Activated T-helper 2 cell treated with anti-CD3 and anti-CD28 coated beads, Interferon-gamma antibody, Interleukin-2, Interleukin-4, amounts not matched to agents 10 μg/mL and 5 μg/mL and 100 μg/mL, durations not matched to agents 14 hours and 24 hours and 36 hours (primary cell): ENCODE data around the gene EXOC6B. TPM values are rescaled to one million over a fixed set of nuclear protein-coding genes. Genes with fewer than 3 reads are reported as not detected.

Experiments used
- DNase-seq: peaks from one replicate; pipeline ENCODE4 v3.0.0; 2021; ENCODE audit warnings: low spot score
- H3K27ac Mint-ChIP-seq: one replicate; pipeline ENCODE4 v1.8.0; 2021; ENCODE audit warnings: mixed read lengths
- H3K27me3 Mint-ChIP-seq: one replicate; pipeline ENCODE4 v1.8.0; 2021; ENCODE audit warnings: low read depth, mixed read lengths
- H3K36me3 Mint-ChIP-seq: one replicate; pipeline ENCODE4 v1.8.0; 2021; ENCODE audit warnings: low read depth, mixed read lengths
- H3K4me1 Mint-ChIP-seq: one replicate; pipeline ENCODE4 v1.8.0; 2021; ENCODE audit warnings: low read depth, mixed read lengths
- H3K4me3 Mint-ChIP-seq: one replicate; pipeline ENCODE4 v1.8.0; 2021; ENCODE audit warnings: low read depth, mild to moderate bottlenecking, moderate library complexity, mixed read lengths
- H3K9me3 Mint-ChIP-seq: one replicate; pipeline ENCODE4 v1.8.0; 2021; ENCODE audit warnings: mixed read lengths
- intact Hi-C: fragments of 100-400 bp; cut with micrococcal nuclease; formaldehyde crosslinking; loops from one replicate; pipeline ENCODE4 v1.15.1; 2023
- total RNA-seq: library from RNA; stranded (reverse); gene quantifications from 2 replicates; pipeline ENCODE4 v1.2.3, GENCODE V29; 2022

Gene EXOC6B
- total RNA-seq, 1 donor from 2014 or later, result 9.4 TPM

DNA sequence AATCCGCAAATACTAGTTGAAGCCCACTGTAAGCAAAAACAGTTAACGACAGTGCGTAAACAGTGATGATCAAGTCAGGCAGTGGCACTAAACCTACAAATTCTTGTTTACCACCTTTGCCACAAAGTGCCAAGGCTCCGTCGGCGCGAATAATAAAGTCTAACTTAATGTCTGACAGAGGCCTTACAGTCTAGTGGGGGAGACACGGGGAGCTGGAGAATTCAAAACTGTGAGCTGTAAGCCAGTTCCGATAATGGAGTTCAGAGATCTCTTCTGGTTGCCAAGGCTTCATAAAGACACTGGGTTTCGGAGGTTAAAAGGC, 284 bp upstream of the EXOC6B start:
- intact Hi-C loops, result no loop called here

DNA sequence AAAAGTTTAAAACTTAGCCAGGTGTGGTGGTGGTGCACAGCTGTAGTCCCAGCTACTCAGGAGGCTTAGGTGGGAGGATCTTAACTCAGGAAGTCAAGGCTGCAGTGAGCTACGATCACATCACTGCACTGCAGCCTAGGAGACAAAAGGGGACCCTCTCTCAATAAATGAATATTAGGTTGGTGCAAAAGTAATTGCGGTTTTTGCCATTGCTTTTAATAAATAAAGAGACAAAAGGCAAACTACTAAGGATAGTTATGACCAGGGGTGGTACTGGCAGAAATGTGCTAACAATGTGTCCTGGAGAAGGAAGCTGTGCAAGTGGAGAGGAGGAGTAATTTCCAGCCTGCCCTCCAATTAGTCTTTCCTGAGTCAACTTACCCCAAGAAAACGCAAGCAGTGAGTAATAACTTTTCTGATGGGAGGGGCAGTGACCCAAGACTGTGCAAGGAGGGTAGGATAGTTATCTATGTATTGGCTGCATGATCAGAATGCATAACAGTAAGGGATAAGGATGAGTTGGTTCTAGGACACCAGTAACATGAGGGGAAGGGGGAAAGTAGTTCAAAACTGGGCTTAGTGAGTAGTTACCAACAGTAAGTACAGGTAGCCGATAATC, 1.5 kb downstream of the EXOC6B start:
- no peaks in the 10 kb centered on the region for H3K9me3 Mint-ChIP-seq
- intact Hi-C loops, result loop anchor here (2.0 kb wide), 1 partner anchor 38 kb away; no protein-coding TSS in a partner anchor
- no peak overlapping the region for H3K27ac Mint-ChIP-seq
- H3K27me3 Mint-ChIP-seq, result peaks cover 2% of the 10 kb centered on the region
- peak overlapping the region; percentile 89 for H3K4me3 Mint-ChIP-seq
- no peak for DNase-seq
- peaks cover 6% of the 10 kb centered on the region for H3K36me3 Mint-ChIP-seq
- peaks cover 34% of the 10 kb centered on the region for H3K4me1 Mint-ChIP-seq

More for the DNA sequence above, 284 bp upstream of the EXOC6B start:
- no peak for DNase-seq
- Mint-ChIP-seq H3K4me1 (peaks cover 48% of the 10 kb centered on the region), H3K27ac (peak overlapping the region; percentile 54), H3K4me3 (peak overlapping the region; percentile 87), H3K27me3 (peaks cover 5% of the 10 kb centered on the region), H3K36me3 (peaks cover 3% of the 10 kb centered on the region), H3K9me3 (no peaks in the 10 kb centered on the region)

DNA sequence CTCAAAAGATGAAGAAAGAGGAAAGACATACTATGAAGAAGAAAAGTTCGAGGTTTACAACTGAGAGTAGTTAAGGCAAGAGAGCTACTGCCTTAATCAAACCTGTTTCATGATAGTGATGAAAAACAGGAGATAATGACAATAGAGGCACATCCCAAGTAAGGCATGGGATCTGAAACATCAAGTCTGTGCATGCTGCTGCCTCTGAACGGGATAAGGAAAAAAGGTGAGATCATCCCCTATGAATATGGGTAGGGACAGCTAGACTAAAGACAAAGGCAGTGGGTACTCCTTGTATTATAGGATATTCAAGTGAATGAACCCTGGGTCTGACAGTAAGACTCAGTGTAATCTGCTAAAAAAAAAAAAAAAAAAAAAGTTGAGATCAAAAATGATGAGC, 3.0 kb downstream of the EXOC6B start:
- peaks cover 6% of the 10 kb centered on the region for H3K36me3 Mint-ChIP-seq
- intact Hi-C loops, result no loop called here

DNA sequence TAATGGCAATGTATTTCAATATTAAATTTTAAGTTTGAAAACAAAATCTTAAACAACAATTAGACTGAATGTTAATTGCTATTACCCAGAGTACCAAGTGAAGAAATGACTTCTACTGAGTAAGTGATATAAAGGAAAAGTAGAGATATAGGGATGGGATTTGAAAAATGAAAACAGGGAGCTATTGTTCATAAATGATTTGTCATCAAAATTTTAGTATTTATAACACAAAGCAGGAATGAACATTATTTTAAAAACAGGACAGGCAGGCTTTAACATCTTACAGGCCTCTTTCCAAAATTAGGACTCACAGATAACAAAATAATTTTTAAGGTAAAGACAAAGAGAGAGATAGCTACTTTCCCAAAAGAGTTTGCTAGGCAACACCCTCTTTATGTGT, 3.9 kb downstream of the EXOC6B start:
- Mint-ChIP-seq H3K9me3 (no peaks in the 10 kb centered on the region), H3K27me3 (peaks cover 5% of the 10 kb centered on the region), H3K36me3 (peaks cover 6% of the 10 kb centered on the region), H3K4me3 (no peak overlapping the region), H3K27ac (no peak overlapping the region), H3K4me1 (peaks cover 24% of the 10 kb centered on the region)
- no peak for DNase-seq
- intact Hi-C loops, result no loop called here

More for the DNA sequence above, 3.0 kb downstream of the EXOC6B start:
- H3K4me3 Mint-ChIP-seq, result no peak overlapping the region
- no peaks in the 10 kb centered on the region for H3K9me3 Mint-ChIP-seq
- H3K4me1 Mint-ChIP-seq, result peaks cover 27% of the 10 kb centered on the region
- DNase-seq, result no peak
- H3K27me3 Mint-ChIP-seq, result peaks cover 4% of the 10 kb centered on the region
- H3K27ac Mint-ChIP-seq, result no peak overlapping the region

DNA sequence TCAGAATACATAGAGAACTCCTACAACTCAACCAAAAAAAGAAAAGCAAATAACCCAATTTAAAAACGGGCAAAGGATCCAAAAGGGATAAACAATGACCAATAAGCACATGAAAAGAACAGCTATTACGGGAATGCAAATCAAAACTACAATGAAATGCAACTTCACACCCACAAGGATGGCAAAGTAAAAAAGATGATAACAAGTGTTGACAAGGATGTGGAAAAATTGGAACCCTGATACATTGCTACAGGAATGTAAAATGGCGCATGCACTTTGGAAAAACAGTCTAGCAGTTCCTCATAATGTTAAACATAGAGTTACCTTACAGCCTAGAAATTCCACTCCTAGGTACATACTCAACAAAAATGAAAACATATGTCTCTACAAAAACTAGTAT, 4.7 kb downstream of the EXOC6B start:
- intact Hi-C loops, result no loop called here

DNA sequence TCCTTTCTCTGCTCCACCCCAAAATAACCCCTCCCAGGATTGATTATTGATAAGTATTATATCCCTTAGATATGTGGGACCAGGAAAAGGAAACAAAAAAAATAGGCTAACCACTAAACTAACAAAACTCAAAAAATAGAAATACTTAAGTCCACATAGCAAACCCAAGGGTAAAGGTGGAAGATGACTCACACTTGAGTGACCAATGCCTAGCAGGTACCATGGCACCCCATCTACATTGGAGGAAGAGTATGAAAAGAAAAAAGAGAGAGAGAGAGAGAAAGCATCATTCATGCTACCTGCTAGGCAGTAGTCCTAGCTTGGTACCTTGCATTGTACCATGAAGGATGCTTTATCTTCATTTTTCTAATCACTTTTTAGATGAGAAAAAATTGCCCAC, 6.3 kb downstream of the EXOC6B start:
- Mint-ChIP-seq H3K4me1 (peaks cover 13% of the 10 kb centered on the region), H3K27me3 (peaks cover 7% of the 10 kb centered on the region), H3K36me3 (peaks cover 6% of the 10 kb centered on the region)

More for the DNA sequence above, 4.7 kb downstream of the EXOC6B start:
- peaks cover 22% of the 10 kb centered on the region for H3K4me1 Mint-ChIP-seq
- H3K9me3 Mint-ChIP-seq, result no peaks in the 10 kb centered on the region
- no peak for DNase-seq
- H3K4me3 Mint-ChIP-seq, result no peak overlapping the region
- H3K27ac Mint-ChIP-seq, result no peak overlapping the region
- peaks cover 6% of the 10 kb centered on the region for H3K36me3 Mint-ChIP-seq
- peaks cover 8% of the 10 kb centered on the region for H3K27me3 Mint-ChIP-seq

DNA sequence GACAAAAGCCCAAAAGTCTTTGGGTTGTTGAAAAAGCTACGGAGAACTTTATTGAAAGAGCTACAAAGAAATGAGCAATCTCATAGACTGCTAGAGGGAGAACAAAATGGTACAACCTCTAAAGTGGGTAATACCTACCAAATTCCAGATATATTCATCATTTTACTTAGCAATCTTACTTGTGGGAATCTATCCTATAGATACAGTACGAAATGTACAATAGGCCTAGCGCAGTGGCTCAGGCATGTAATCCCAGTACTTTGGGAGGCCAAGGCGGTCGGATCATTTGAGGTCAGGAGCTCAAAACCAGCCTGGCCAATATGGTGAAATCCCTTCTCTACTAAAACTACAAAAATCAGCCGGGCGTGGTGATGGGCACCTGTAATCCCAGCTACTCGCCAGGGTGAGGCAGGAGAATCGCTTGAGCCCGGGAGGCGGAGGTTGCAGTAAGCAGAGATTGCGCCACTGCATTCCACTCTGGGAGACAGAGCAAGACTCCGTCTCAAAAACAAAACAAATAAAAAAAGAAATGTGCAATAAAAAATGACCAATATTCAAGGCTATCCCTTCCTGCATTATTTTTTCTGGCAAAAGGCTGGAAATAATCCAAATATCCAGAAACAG, 10.1 kb downstream of the EXOC6B start:
- Mint-ChIP-seq H3K4me3 (no peak overlapping the region), H3K27me3 (peaks cover 6% of the 10 kb centered on the region), H3K4me1 (peaks cover 4% of the 10 kb centered on the region), H3K36me3 (no peaks in the 10 kb centered on the region), H3K9me3 (no peaks in the 10 kb centered on the region), H3K27ac (no peak overlapping the region)
- no peak for DNase-seq
- intact Hi-C loops, result no loop called here

More for the DNA sequence above, 6.3 kb downstream of the EXOC6B start:
- Mint-ChIP-seq H3K27ac (no peak overlapping the region), H3K4me3 (no peak overlapping the region), H3K9me3 (no peaks in the 10 kb centered on the region)
- no peak for DNase-seq
- intact Hi-C loops, result no loop called here

DNA sequence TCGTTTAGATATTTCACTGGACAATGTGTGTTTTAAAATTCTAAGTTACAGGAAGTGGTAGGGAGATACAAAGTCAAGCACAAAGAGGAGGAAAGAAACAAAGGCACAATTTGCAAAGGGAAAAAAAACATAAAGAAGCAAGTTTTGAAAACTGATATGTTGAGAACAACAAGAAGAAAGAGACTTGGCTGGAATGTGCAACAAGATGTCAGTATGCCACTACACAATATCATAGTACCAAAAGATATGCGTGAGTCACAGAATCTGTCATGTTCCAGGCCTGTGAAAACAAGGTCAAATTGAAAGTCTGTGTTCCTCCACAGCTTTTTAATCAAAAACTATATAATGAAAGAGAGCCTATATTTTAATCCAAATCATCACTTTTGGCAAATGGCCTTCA, 12.0 kb downstream of the EXOC6B start:
- no peak overlapping the region for H3K4me3 Mint-ChIP-seq
- peaks cover 4% of the 10 kb centered on the region for H3K4me1 Mint-ChIP-seq
- intact Hi-C loops, result no loop called here
- DNase-seq, result no peak
- no peak overlapping the region for H3K27ac Mint-ChIP-seq
- H3K36me3 Mint-ChIP-seq, result peaks cover 3% of the 10 kb centered on the region
- peaks cover 6% of the 10 kb centered on the region for H3K27me3 Mint-ChIP-seq
- peaks cover 12% of the 10 kb centered on the region for H3K9me3 Mint-ChIP-seq

DNA sequence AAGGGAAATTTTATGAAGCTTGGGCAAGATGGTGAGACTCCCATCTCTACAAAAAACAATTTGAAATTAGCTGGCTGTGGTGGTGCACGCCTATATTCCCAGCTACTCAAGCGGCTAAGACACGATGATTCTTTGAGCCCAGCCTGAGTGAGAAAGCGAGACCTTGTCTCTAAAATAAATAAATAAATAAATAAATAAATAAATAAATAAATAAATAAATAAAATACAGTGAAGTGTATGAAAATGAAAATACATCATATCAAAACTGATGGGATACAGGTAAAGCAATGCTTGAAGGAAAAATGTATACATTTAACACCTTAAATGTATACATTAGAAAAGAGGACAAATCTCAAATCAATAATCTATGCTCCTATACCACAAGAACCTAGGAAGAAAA, 15.7 kb downstream of the EXOC6B start:
- no peak for DNase-seq
- Mint-ChIP-seq H3K4me3 (no peak overlapping the region), H3K27me3 (no peaks in the 10 kb centered on the region), H3K27ac (no peak overlapping the region), H3K36me3 (peaks cover 11% of the 10 kb centered on the region), H3K9me3 (peaks cover 24% of the 10 kb centered on the region), H3K4me1 (peaks cover 6% of the 10 kb centered on the region)
- intact Hi-C loops, result no loop called here

DNA sequence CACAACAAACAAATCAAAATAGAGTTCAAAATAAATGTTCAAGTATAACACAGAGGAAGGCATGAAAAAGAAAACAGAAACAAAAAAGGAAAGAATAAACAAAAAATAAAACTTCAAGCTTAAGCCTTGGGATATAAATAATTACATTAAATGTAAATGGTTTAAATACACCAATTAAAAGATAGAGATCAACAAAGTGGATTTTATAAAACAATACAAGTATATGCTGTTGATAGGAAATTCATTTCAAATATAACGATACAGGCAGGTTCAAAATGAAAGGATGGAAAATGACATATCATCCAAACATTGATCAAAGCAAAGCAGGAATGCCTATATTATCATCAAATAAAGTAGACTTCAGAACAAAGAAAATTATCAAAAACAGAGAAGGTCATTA, 16.7 kb downstream of the EXOC6B start:
- H3K4me3 Mint-ChIP-seq, result no peak overlapping the region
- H3K9me3 Mint-ChIP-seq, result peaks cover 24% of the 10 kb centered on the region
- no peak overlapping the region for H3K27ac Mint-ChIP-seq
- no peaks in the 10 kb centered on the region for H3K27me3 Mint-ChIP-seq
- peaks cover 6% of the 10 kb centered on the region for H3K4me1 Mint-ChIP-seq
- no peak for DNase-seq
- H3K36me3 Mint-ChIP-seq, result peaks cover 11% of the 10 kb centered on the region
- intact Hi-C loops, result no loop called here

DNA sequence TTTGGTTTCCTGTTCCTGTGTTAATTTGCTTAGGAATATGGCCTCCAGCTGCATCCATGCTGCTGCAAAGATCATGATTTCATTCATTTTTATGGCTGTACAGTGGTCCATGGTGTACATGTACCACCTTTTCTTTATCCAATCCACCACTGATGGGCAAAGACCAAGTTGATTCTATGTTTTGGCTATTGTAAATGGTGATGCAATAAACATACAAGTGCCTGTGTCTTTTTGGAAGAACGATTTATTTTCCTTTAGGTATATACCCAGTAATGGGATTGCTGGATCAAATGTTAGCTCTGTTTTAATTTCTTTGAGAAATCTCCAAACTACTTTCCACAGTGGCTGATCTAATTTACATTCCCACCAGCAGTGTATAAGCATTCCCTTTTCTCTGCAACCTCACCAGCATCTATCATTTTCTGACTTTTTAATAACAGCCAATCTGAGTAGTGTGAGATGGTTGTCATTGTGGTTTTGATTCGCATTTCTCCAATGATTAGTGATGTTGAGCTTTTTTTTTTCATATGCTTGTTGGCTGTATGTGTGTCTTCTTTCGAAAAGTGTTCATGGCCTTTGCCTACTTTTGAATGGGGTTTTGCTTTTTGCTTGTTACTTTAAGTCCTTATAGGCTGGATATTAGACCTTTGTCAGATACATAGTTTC, 19.4 kb downstream of the EXOC6B start:
- intact Hi-C loops, result no loop called here
- peaks cover 4% of the 10 kb centered on the region for H3K4me1 Mint-ChIP-seq
- H3K36me3 Mint-ChIP-seq, result peaks cover 11% of the 10 kb centered on the region
- no peaks in the 10 kb centered on the region for H3K27me3 Mint-ChIP-seq
- peaks cover 24% of the 10 kb centered on the region for H3K9me3 Mint-ChIP-seq
- no peak overlapping the region for H3K4me3 Mint-ChIP-seq
- DNase-seq, result no peak
- no peak overlapping the region for H3K27ac Mint-ChIP-seq

DNA sequence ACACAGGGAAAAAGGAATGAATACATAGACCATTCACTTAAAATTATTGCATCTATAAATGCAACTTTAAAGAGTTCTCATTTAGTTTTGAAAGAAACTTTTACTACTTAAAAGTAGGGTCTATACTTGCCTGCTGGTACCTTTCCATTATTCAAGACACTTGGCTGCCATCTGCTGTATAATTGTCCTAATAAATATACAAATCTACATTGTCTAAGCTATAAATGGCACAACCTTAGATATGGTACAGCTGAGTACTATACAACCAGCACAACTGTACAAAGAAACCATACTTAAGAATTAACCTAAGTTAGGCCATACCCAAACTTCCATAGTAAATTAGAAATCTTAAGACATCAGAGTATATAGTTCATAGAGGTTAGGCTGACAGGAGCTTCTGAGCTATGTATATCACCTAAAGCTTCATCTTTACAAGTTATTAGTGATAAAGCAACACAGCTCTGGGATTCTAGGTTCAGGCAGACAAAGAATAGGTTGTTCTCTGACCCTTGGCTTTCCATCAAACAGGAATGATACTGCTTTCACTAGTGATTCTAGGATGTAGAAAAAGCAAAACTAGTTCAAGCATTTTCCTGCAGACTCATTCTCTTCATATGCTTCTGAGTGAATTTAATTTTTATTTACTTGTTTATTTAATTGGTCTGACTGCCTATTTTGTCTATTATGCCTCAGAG, 22.1 kb downstream of the EXOC6B start:
- Mint-ChIP-seq H3K9me3 (peaks cover 12% of the 10 kb centered on the region), H3K36me3 (peaks cover 7% of the 10 kb centered on the region), H3K4me3 (no peak overlapping the region), H3K27ac (no peak overlapping the region), H3K4me1 (peaks cover 4% of the 10 kb centered on the region), H3K27me3 (no peaks in the 10 kb centered on the region)
- DNase-seq, result no peak
- intact Hi-C loops, result no loop called here

DNA sequence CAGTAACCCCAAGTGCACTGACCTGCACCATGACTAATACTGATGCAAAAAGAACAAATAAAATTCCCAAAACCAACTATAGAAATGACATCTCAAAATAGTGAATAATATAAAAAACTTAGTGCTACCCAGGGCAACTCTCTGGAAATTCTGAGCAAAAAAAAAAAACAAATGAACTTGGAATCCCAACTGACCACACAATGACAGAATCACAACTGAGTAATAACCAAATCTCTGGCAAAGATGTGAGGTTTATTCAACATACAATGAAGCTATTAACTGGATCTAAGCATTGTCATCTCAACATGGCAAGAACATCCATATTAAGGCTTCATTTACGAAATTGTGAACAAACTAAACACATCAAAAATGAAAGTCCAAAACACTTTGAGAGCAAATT, 22.7 kb downstream of the EXOC6B start:
- Mint-ChIP-seq H3K27ac (no peak overlapping the region), H3K36me3 (peaks cover 5% of the 10 kb centered on the region), H3K27me3 (no peaks in the 10 kb centered on the region), H3K4me1 (peaks cover 4% of the 10 kb centered on the region), H3K9me3 (peaks cover 8% of the 10 kb centered on the region), H3K4me3 (no peak overlapping the region)
- intact Hi-C loops, result no loop called here
- DNase-seq, result no peak
